B cell (primary cell): ENCODE measurements around the gene ZBTB7A. TPM values are rescaled to one million over a fixed set of nuclear protein-coding genes. Genes with fewer than 3 reads are reported as not detected.
A peak's percentile ranks its signal among the peaks of the same experiment; 100 is the strongest.

ENCODE experiments used
- ATAC-seq: fragments of 200-7000 bp; cut with Tn5 transposase; one replicate; pipeline ENCODE4 v1.10.0; 2021; ENCODE audit warnings: low read depth, mild to moderate bottlenecking, moderate number of reproducible peaks, moderate library complexity
- CTCF ChIA-PET: fragments of 350-600 bp; sonication (Branson Sonifier 250); formaldehyde crosslinking; loops from one replicate; lab custom pipeline; 2021; ENCODE audit warnings: antibody characterized with exemption, inconsistent platforms; lab: Charles Lee
- POLR2A ChIA-PET: fragments of 350-600 bp; sonication (Branson Sonifier 250); formaldehyde crosslinking; loops from one replicate; lab custom pipeline; 2021; ENCODE audit warnings: antibody characterized with exemption; lab: Charles Lee
- DNase-seq: peaks from one replicate; pipeline ENCODE4 v3.0.0; 2013
- H2AFZ ChIP-seq: 2 replicates; pipeline ENCODE4 v1.6.1; 2012; ENCODE audit warnings: mild to moderate bottlenecking, low read depth, low read length; ENCODE audit not compliant: insufficient read depth, poor library complexity, severe bottlenecking
- H3K27ac ChIP-seq, 2 donors: 1 replicate in 1 of 2; 2 replicates in 1 of 2; pipeline ENCODE4 v1.5.1; 2012 to 2013; ENCODE audit warnings: low read length in 2 of 2, mild to moderate bottlenecking in 2 of 2, moderate library complexity in 1 of 2
- H3K27me3 ChIP-seq, 4 experiments: fragments of 200-600 bp in 1 of 4; sonication (generic) in 1 of 4; replicated peaks in 1 of 4; 1 replicate in 2 of 4; 2 replicates in 2 of 4; pipeline versions ENCODE4 v1.6.1 to v1.7.0; 2013 to 2016; ENCODE audit warnings: low read length in 3 of 4, mild to moderate bottlenecking in 2 of 4, mixed read lengths in 1 of 4, moderate library complexity in 1 of 4; ENCODE audit not compliant: insufficient read depth in 4 of 4, control insufficient read depth in 3 of 4; ENCODE audit errors: control extremely low read depth in 1 of 4
- H3K36me3 ChIP-seq, 2 experiments: replicated peaks in 1 of 2; 1 replicate in 1 of 2; 2 replicates in 1 of 2; pipeline versions ENCODE4 v1.6.1 to v1.7.1; 2013; ENCODE audit warnings: low read length in 1 of 2; ENCODE audit not compliant: insufficient read depth in 2 of 2, control insufficient read depth in 1 of 2; ENCODE audit errors: control extremely low read depth in 1 of 2, extremely low read depth in 1 of 2
- H3K4me1 ChIP-seq, 2 donors: fragments of 200-600 bp in 1 of 2; sonication (generic) in 1 of 2; 1 replicate in 1 of 2; 2 replicates in 1 of 2; pipeline versions ENCODE4 v1.5.1 to v1.6.1; 2013 to 2017; ENCODE audit warnings: low read length in 2 of 2; ENCODE audit not compliant: control insufficient read depth in 2 of 2, insufficient read depth in 2 of 2
- H3K4me2 ChIP-seq: replicated peaks from 2 replicates; pipeline ENCODE3; 2012; ENCODE audit warnings: mild to moderate bottlenecking, low read depth, low read length; ENCODE audit not compliant: poor library complexity, severe bottlenecking
- H3K4me3 ChIP-seq, 5 experiments: fragments of 200-600 bp in 1 of 5; sonication (generic) in 1 of 5; 1 replicate in 3 of 5; 2 replicates in 2 of 5; pipeline versions ENCODE4 v1.5.1 to v1.7.0; 2011 to 2016; ENCODE audit warnings: low read length in 4 of 5, mild to moderate bottlenecking in 4 of 5, low read depth in 2 of 5, control low read depth in 1 of 5, moderate library complexity in 1 of 5; ENCODE audit not compliant: insufficient read depth in 1 of 5; ENCODE audit errors: control extremely low read depth in 1 of 5, extremely low read depth in 1 of 5
- H3K79me2 ChIP-seq: fragments of 200-600 bp; sonication (generic); one replicate; pipeline ENCODE4 v1.6.0; 2016; ENCODE audit warnings: low read length; ENCODE audit not compliant: control insufficient read depth, insufficient read depth
- H3K9ac ChIP-seq: fragments of 200-600 bp; sonication (generic); 2 replicates; pipeline ENCODE4 v1.6.1; 2017; ENCODE audit warnings: mild to moderate bottlenecking, low read length, moderate library complexity
- H3K9me3 ChIP-seq, 3 donors: one replicate each; pipeline versions ENCODE4 v1.6.1 to v1.7.1; 2013; ENCODE audit warnings: low read length in 2 of 3; ENCODE audit not compliant: control insufficient read depth in 2 of 3, insufficient read depth in 1 of 3; ENCODE audit errors: control extremely low read depth in 1 of 3
- H4K20me1 ChIP-seq: 2 replicates; pipeline ENCODE4 v1.6.0; 2012; ENCODE audit warnings: mild to moderate bottlenecking, low read length; ENCODE audit not compliant: insufficient read depth, control insufficient read depth, poor library complexity, severe bottlenecking
- H3K27ac Mint-ChIP-seq: one replicate; pipeline ENCODE4 v1.8.0; 2021; ENCODE audit warnings: mixed read lengths
- H3K27me3 Mint-ChIP-seq: one replicate; pipeline ENCODE4 v1.8.0; 2021; ENCODE audit warnings: mixed read lengths
- H3K4me1 Mint-ChIP-seq: one replicate; pipeline ENCODE4 v1.8.0; 2021; ENCODE audit warnings: mixed read lengths
- H3K4me3 Mint-ChIP-seq: one replicate; pipeline ENCODE4 v1.8.0; 2021; ENCODE audit warnings: mixed read lengths
- H3K9me3 Mint-ChIP-seq: one replicate; pipeline ENCODE4 v1.8.0; 2022; ENCODE audit warnings: mixed read lengths; ENCODE audit not compliant: insufficient read depth
- EZH2 ChIP-seq: IDR thresholded peaks from 2 replicates; pipeline ENCODE4 v1.6.1; 2012; ENCODE audit warnings: borderline replicate concordance, low read depth, mild to moderate bottlenecking, moderate library complexity, low read length; ENCODE audit not compliant: insufficient read depth, poor library complexity, severe bottlenecking
- WGBS: methylation state at CpG from one replicate; pipeline ENCODE4 v1.1.5; 2013; ENCODE audit warnings: missing lambda C conversion rate; ENCODE audit not compliant: insufficient coverage; 5-methylcytosine and 5-hydroxymethylcytosine counted together
- intact Hi-C: fragments of 100-400 bp; cut with micrococcal nuclease; formaldehyde crosslinking; loops from one replicate; pipeline ENCODE4 v1.10.0; 2022
- polyA plus RNA-seq: library from polyadenylated mRNA; depleted of rRNA; stranded (reverse); fragments of >200 nt; gene quantifications from 2 replicates; pipeline ENCODE4 v1.2.3, GENCODE V29; 2012
- total RNA-seq, 2 donors: library from RNA; stranded (reverse); fragments of 120-200 nt in 1 of 2; gene quantifications; 1 replicate in 1 of 2; 2 replicates in 1 of 2; pipeline versions ENCODE4 v1.2.3 to v1.2.4, GENCODE V29; 2013 to 2022
- TF ChIP-seq, protein P1 (sequence below): fragments of 200-600 bp; IDR thresholded peaks from one replicate; pipeline ENCODE4 v1.8.0; 2022; ENCODE audit warnings: antibody characterized with exemption, mild to moderate bottlenecking

ZBTB7A gene
- total and polyA plus RNA-seq, 2 donors (not counting 1 experiment from before 2014, with no cell fraction given) = 24.8 to 62.6 TPM

DNA sequence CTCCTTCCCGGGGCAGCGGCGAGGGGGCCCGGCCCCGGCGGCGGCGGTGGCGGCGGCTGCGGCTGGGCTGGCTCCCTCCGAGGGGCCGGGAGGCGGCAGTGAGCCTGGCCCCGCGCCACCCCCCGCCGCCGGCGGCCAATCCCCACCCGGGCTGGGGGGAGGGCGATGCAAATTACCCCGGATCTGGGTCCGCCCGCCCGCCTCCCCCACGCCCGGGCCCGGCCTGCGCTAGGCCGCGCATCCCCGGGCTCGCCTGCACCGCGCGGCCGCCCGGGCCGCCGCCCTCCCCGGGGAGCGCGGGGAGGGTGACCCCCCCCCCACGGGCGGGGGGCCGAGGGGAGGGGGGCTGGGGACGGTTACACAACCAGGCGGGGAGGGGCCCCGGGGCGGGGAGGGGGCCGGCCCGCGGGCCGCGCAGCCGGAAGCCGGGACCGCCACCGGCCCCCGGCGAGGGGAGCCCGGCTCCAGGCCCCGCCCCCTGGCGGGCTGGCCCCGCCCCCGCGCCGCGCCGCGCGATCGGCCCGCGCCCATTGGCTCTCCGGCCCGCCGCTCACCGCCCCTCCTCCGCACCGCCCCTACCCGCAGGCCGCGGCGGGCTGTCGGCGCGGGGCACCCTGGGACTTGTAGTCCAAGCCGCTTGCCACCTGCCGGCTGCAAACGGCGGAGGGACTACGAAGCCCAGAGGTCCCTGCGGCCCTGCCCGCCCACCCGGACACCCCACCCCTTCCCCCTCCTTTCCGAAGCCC is 1.1 kb downstream of the ZBTB7A start:
- Mint-ChIP-seq H3K4me1 (peaks cover 42% of the 10 kb centered on the region), H3K27me3 (no peaks in the 10 kb centered on the region), H3K4me3 (peak overlapping the region; percentile 68), H3K27ac (peak overlapping the region; percentile 77), H3K9me3 (no peaks in the 10 kb centered on the region)
- no peaks in the 10 kb centered on the region for H3K27me3 ChIP-seq
- peaks cover 45% of the 10 kb centered on the region for H4K20me1 ChIP-seq
- CTCF ChIA-PET = interaction anchor here (0.7 kb wide), 1 partner anchor 80 kb away, joined by 3 read pairs; the partner anchor contains the start of gene EEF2
- H3K36me3 ChIP-seq = peaks cover 0 to 20% of the 10 kb centered on the region in 2 experiments
- intact Hi-C loops = loop anchor here (1.0 to 10.0 kb wide), 5 partner anchors 58 to 891 kb away; partner anchors contain the start of genes ANKRD24, EEF2, MAP2K2 and PIAS4
- POLR2A ChIA-PET = interaction anchor here (0.5 to 3.0 kb wide), 13 partner anchors 12 to 379 kb away, joined by 3 to 27 read pairs (median 7); partner anchors contain the start of genes EEF2, PIAS4 and YJU2
- H2AFZ ChIP-seq = no peak overlapping the region
- H3K79me2 ChIP-seq = peaks cover 54% of the 10 kb centered on the region
- under 1% methylated on average over 76 of the region's 98 CpGs for WGBS
- H3K4me2 ChIP-seq = peak overlapping the region; percentile 98
- ATAC-seq = peak; percentile 74
- no peaks in the 10 kb centered on the region for H3K9me3 ChIP-seq
- TF ChIP-seq, protein P1, sequence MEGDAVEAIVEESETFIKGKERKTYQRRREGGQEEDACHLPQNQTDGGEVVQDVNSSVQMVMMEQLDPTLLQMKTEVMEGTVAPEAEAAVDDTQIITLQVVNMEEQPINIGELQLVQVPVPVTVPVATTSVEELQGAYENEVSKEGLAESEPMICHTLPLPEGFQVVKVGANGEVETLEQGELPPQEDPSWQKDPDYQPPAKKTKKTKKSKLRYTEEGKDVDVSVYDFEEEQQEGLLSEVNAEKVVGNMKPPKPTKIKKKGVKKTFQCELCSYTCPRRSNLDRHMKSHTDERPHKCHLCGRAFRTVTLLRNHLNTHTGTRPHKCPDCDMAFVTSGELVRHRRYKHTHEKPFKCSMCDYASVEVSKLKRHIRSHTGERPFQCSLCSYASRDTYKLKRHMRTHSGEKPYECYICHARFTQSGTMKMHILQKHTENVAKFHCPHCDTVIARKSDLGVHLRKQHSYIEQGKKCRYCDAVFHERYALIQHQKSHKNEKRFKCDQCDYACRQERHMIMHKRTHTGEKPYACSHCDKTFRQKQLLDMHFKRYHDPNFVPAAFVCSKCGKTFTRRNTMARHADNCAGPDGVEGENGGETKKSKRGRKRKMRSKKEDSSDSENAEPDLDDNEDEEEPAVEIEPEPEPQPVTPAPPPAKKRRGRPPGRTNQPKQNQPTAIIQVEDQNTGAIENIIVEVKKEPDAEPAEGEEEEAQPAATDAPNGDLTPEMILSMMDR = no peak
- no peak for TF ChIP-seq EZH2
- H3K27ac ChIP-seq = no peak overlapping the region
- DNase-seq = peak; percentile 98
- H3K4me3 ChIP-seq = peak overlapping the region in 4 of 5 experiments; percentile 82 to 90 (median 89)
- peaks cover 54 to 63% of the 10 kb centered on the region in 2 donors for H3K4me1 ChIP-seq
- H3K9ac ChIP-seq = no peak overlapping the region
